Airway epithelial cell (primary cell): ENCODE measurements around the gene CCDC174. TPM values are rescaled to one million over a fixed set of nuclear protein-coding genes. Genes with fewer than 3 reads are reported as not detected.

Experiments
- total RNA-seq: library from RNA; depleted of rRNA; stranded (reverse); fragments of >200 nt; gene quantifications from 2 replicates; pipeline ENCODE4 v1.2.3, GENCODE V29; 2015

Gene CCDC174
- 6.0 and 9.8 TPM in 2 replicates for total RNA-seq

GRCh38 chr3:14651440-14652251 is at the start of gene CCDC174:
TSS of gene CCDC174 (plus strand) at chr3:14651762. CDS start at chr3:14651837, 75 bp downstream.

GRCh38 chr3:14674841-14675240 is 23.3 kb downstream of the CCDC174 start, which contains the start of gene C3orf20:
TSS of gene C3orf20 (plus strand) at chr3:14675141. CDS start at chr3:14682714, 7,573 bp downstream.

Other genes with a start within 250 kb of the CCDC174 start
- 6.5 and 13.2 TPM in 2 replicates for gene SLC6A6, start 249.2 kb upstream of the CCDC174 start, total RNA-seq
- 0.28 TPM in 1 of 2 replicates, not detected in the other for gene GRIP2, start 111.4 kb upstream of the CCDC174 start, total RNA-seq
- gene C3orf20, start 23.4 kb downstream of the CCDC174 start, total RNA-seq = not detected in 2 replicates
- 0.28 TPM in 2 replicates for gene FGD5, start 167.2 kb downstream of the CCDC174 start, total RNA-seq